Retinal pigment epithelial cell (primary cell): ENCODE measurements around the gene ANK2.

Experiments
- DNase-seq: peaks from one replicate; pipeline ENCODE4 v3.0.0-alpha.2; 2010; ENCODE audit warnings: low read depth
- H3K4me3 ChIP-seq: 2 replicates; pipeline ENCODE4 v1.5.1; 2011; ENCODE audit warnings: mild to moderate bottlenecking, low read length, control low read depth, moderate library complexity
- TF ChIP-seq, protein P1 (sequence below): conservative IDR thresholded peaks from 2 replicates; pipeline ENCODE4 v1.5.1; 2011; ENCODE audit warnings: low read depth, low read length, control low read depth, inconsistent platforms

ANK2 gene

DNA sequence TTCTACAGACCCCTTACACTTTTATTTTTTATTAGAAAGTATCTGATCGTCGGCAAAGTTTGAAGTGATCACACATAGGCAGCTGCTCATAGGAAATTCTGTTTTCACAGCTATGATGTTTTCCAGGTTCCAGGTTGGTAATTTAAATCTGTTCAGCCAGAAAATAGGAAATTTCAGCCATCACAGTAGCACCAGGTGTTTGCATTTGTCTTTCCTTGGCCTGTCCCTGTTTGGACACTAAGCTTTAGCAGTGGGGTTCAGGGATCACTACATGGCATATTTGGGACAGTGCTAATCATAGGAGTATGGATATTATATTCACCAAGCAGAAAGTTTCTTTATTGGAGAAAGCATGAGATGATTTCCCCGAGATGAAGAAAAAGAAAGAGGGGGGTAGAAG is 92.9 kb downstream of the ANK2 start:
- TF ChIP-seq, protein P1, sequence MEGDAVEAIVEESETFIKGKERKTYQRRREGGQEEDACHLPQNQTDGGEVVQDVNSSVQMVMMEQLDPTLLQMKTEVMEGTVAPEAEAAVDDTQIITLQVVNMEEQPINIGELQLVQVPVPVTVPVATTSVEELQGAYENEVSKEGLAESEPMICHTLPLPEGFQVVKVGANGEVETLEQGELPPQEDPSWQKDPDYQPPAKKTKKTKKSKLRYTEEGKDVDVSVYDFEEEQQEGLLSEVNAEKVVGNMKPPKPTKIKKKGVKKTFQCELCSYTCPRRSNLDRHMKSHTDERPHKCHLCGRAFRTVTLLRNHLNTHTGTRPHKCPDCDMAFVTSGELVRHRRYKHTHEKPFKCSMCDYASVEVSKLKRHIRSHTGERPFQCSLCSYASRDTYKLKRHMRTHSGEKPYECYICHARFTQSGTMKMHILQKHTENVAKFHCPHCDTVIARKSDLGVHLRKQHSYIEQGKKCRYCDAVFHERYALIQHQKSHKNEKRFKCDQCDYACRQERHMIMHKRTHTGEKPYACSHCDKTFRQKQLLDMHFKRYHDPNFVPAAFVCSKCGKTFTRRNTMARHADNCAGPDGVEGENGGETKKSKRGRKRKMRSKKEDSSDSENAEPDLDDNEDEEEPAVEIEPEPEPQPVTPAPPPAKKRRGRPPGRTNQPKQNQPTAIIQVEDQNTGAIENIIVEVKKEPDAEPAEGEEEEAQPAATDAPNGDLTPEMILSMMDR, result no peak
- DNase-seq, result no peak
- no peak overlapping the region for H3K4me3 ChIP-seq

DNA sequence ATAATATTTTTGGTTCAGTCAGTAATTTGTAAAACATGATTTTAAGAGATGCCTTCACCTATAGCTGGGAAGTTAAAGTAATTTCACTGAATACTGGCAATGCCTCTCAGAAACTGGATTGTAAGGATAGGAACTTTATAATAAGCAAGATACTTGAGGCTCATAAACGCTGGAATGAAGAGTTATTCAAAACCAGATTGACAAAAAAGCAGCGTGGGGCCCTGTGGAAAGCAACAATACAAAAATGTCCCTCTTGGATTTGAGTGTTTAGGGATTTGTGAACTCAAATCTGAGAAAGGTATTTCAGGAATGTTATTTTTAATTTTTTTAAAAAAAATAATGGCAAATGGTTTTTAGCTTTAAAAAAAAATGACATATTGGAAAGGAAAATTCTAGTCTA is 94.6 kb downstream of the ANK2 start:
- H3K4me3 ChIP-seq, result no peak overlapping the region
- no peak for DNase-seq
- TF ChIP-seq, protein P1, result no peak

DNA sequence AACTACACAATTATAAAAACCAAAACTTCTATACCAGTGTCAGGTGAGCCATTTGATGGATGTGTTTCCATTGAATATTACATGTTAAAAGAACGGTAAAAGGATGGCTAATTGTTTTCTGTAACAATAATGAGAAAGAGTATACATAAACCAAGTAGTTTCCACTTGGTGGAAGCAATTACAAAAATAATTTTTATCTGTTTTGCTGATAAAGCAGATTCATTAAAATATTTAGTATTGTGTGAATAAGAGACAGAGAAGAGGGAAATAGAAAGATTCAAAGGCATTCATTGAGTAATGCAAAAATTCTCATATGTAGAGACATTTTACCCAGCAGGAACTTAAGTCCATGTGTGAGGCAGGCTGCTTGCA is 95.7 kb downstream of the ANK2 start:
- TF ChIP-seq, protein P1, result no peak
- no peak for DNase-seq
- H3K4me3 ChIP-seq, result no peak overlapping the region

DNA sequence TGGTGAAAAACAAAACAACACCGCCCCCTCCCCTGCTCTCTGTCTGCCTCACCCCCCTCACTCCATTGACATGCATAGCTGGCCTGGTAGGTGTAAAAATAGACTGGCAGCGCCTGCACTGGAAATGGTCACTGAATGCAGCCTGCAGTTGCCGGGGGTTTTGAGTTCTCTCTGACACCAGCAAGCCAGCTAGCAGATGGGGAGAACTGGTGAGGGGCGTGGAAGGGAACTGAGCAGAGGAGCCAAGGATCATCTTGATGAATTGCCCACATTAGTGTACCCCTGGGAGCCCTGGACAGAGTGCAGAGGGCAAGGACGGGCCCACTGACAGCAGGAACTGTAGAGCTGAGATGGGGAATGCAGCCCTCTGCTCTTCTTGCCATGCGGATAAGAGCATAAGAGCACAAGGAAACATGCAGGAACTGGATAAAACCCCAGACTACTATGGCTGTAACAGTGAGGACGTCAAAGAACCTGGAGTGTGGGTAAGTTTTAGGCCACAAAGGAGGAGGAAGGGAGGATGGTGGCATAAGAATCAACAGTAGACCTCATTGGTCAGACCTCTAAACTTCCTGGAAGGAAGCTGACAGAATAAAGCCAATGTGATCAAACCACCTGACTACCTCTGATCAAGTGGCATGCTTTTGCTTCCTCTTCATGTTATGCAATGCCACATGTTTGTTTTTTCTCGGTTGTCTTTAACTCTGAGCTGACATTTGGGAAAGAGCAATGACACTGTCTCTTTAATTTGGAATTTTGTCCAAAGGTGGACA is 96.3 kb downstream of the ANK2 start:
- TF ChIP-seq, protein P1, result no peak
- DNase-seq, result no peak
- H3K4me3 ChIP-seq, result no peak overlapping the region

DNA sequence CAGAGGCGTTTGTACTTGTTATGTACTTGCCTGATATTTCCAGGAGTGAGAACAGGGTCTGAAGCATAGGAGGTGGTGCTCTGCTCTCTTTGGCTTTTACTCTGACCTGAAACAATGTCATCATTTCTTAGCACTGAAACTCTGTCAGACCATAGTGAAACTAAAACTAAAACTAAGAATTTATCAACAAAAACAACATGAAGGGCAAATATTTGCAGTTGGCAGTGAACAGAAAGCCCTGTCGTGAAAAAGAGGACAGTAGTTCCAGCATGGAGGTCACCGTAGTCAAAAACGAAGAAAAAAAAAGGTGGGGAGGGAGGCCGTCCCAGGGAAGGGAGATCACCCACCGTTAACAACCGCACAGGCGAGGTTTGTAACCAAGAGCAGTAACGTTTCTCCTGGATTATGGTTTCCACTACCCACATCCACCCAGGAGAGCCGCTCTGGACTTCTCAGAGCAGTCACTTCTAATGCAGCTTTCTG is 97.5 kb downstream of the ANK2 start:
- DNase-seq, result no peak
- peak overlapping the region; percentile 4 for H3K4me3 ChIP-seq
- TF ChIP-seq, protein P1, result no peak

DNA sequence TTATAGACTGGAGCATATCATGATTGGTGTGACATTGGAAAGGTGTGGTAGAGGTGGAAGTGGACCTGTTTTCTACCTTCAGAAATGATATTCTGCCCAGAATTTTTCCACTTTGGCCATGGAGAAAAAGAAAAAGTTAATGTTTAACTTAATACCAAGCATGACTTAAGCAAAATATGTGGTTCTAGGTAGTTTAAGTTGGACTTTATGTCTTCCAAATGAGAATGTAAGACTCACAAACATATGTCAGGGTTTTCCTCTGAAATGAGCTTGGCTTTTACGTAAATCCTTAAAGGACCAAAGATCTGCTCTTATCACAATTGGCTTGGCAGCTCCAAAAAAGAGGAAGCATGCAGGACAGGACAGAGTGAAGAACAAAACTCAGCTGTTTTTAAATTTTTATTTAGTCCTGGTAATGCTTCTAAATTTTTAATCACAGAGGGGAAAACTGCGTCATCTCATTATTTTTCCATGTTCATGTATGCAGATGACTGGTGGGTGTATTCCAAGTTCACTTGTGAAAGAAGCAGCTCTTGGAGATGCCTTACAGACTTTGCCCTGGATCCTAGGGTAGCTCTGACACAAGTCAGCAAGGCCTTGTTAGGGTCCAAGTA is 98.2 kb downstream of the ANK2 start:
- no peak for DNase-seq
- TF ChIP-seq, protein P1, result no peak
- no peak overlapping the region for H3K4me3 ChIP-seq

DNA sequence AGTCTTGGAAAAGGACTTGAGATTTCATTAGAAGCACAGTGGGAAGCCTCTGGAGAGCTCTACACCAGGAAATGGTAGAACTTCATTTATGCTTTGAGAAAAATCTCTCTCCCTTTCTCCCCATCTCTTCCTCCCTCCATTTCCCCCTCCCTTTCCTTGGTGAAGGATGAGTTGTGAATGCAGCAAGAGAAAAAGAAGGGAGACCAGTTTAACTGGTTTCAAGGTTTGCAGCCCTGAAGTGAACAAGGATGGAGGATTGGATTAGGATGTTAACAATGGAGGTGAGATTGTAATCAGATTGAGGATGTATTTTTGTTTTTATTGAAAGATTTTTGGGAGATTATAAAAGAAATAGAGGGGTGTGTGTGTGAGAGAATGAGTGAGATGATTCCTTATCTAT is 99.5 kb downstream of the ANK2 start:
- TF ChIP-seq, protein P1, result no peak
- no peak overlapping the region for H3K4me3 ChIP-seq
- DNase-seq, result no peak
